HepG2 (cell line): ENCODE results near the gene KANSL3. TPM values are rescaled to one million over a fixed set of nuclear protein-coding genes. Genes with fewer than 3 reads are reported as not detected.

Experiments used
- GABPA ChIP-seq, 2 experiments: IDR thresholded peaks; 2 replicates each; pipeline ENCODE4 v1.6.1; 2011 to 2016; ENCODE audit warnings: low read depth in 2 of 2, low read length in 1 of 2, missing biosample characterization in 1 of 2, missing genetic modification characterization in 1 of 2
- LCORL ChIP-seq, 2 experiments: fragments of 450-650 bp in 1 of 2; sonication (generic) in 1 of 2; formaldehyde crosslinking in 1 of 2; IDR thresholded peaks; 2 replicates each; pipeline versions ENCODE4 v1.5.0 to v1.6.1; 2017 to 2020; ENCODE audit warnings: antibody characterized with exemption in 1 of 2, missing genetic modification reagents in 1 of 2
- MED1 ChIP-seq: sonication (generic); formaldehyde crosslinking; IDR thresholded peaks from 2 replicates; pipeline ENCODE4 v1.4.0; 2020; ENCODE audit warnings: missing genetic modification reagents
- PAWR ChIP-seq: sonication (generic); formaldehyde crosslinking; IDR thresholded peaks from 2 replicates; pipeline ENCODE4 v1.4.0; 2020; ENCODE audit warnings: missing genetic modification reagents, mild to moderate bottlenecking, borderline replicate concordance
- PPARG ChIP-seq: conservative IDR thresholded peaks from 2 replicates; pipeline ENCODE4 v1.6.1; 2016; ENCODE audit warnings: missing biosample characterization, missing genetic modification reagents
- RAD51 ChIP-seq: fragments of 450-650 bp; IDR thresholded peaks from 2 replicates; pipeline ENCODE4 v1.6.1; 2016; ENCODE audit warnings: borderline replicate concordance
- RNF2 ChIP-seq: fragments of 450-650 bp; conservative IDR thresholded peaks from 2 replicates; pipeline ENCODE4 v1.6.1; 2016; ENCODE audit warnings: low read depth
- SNAI1 ChIP-seq: sonication (generic); formaldehyde crosslinking; IDR thresholded peaks from 2 replicates; pipeline ENCODE4 v1.5.0; 2020; ENCODE audit warnings: mild to moderate bottlenecking, missing genetic modification reagents, borderline replicate concordance
- TAF1 ChIP-seq: sonication (generic); formaldehyde crosslinking; IDR thresholded peaks from 2 replicates; pipeline ENCODE4 v1.4.0; 2020; ENCODE audit warnings: missing genetic modification reagents
- ZBTB8A ChIP-seq: sonication (generic); formaldehyde crosslinking; IDR thresholded peaks from 2 replicates; pipeline ENCODE4 v1.4.0; 2020; ENCODE audit warnings: mild to moderate bottlenecking, low read depth, missing genetic modification reagents, borderline replicate concordance
- ZNF326 ChIP-seq: sonication (generic); formaldehyde crosslinking; IDR thresholded peaks from 2 replicates; pipeline ENCODE4 v1.4.0; 2020; ENCODE audit warnings: missing genetic modification reagents, borderline replicate concordance
- ZNF432 ChIP-seq: sonication (generic); formaldehyde crosslinking; IDR thresholded peaks from 2 replicates; pipeline ENCODE4 v1.5.0; 2020; ENCODE audit warnings: missing genetic modification reagents, mild to moderate bottlenecking, borderline replicate concordance
- ZNF562 ChIP-seq: sonication (generic); formaldehyde crosslinking; IDR thresholded peaks from 2 replicates; pipeline ENCODE4 v1.8.0; 2022; ENCODE audit warnings: missing genetic modification reagents, borderline replicate concordance
- ZNF781 ChIP-seq: sonication (generic); formaldehyde crosslinking; IDR thresholded peaks from 2 replicates; pipeline ENCODE4 v1.5.1; 2020; ENCODE audit warnings: borderline replicate concordance, mild to moderate bottlenecking, missing genetic modification reagents; ENCODE audit errors: not compliant biosample characterization
- ZSCAN9 ChIP-seq: IDR thresholded peaks from 2 replicates; pipeline ENCODE4 v1.6.1; 2016; ENCODE audit warnings: borderline replicate concordance
- polyA plus RNA-seq, 8 experiments: library from polyadenylated mRNA; depleted of rRNA in 3 of 8; stranded (reverse) in 7 of 8; unstranded in 1 of 8; fragments of >200 nt; fragmentation: Illumina TruSeq in 4 of 8; extraction: Trizol in 4 of 8; gene quantifications; 2 replicates each; pipeline versions ENCODE4 v1.2.1 to v1.2.3, GENCODE V29; 2011 to 2016; ENCODE audit warnings: low read depth in 4 of 8, missing spikeins in 1 of 8, mixed read lengths in 1 of 8; ENCODE audit not compliant: insufficient read depth in 1 of 8
- total RNA-seq, 5 experiments: library from RNA; depleted of rRNA; stranded (reverse); fragments of >200 nt; fragmentation: Illumina TruSeq; extraction: Trizol; gene quantifications; 2 replicates each; pipeline ENCODE4 v1.2.3, GENCODE V29; 2016; ENCODE audit warnings: low read depth in 1 of 5
- TF ChIP-seq, protein P1 (sequence below): sonication (generic); formaldehyde crosslinking; IDR thresholded peaks from 2 replicates; pipeline ENCODE4 v1.4.0; 2020; ENCODE audit warnings: missing genetic modification reagents
- TF ChIP-seq, protein P2 (sequence below): sonication (generic); formaldehyde crosslinking; IDR thresholded peaks from 2 replicates; pipeline ENCODE4 v1.8.1; 2022; ENCODE audit warnings: mild to moderate bottlenecking, missing genetic modification reagents
- TF ChIP-seq, protein P3 (sequence below): sonication (generic); formaldehyde crosslinking; IDR thresholded peaks from 2 replicates; pipeline ENCODE4 v1.4.0; 2020; ENCODE audit warnings: missing genetic modification reagents
- TF ChIP-seq, protein P4 (sequence below): sonication (generic); formaldehyde crosslinking; IDR thresholded peaks from 2 replicates; pipeline ENCODE4 v1.4.0; 2020; ENCODE audit warnings: missing genetic modification reagents, borderline replicate concordance

KANSL3 gene
- total and polyA plus RNA-seq, 2 of the 13 experiments (the other 11 are each of a cell fraction or from before 2014, with no cell fraction given) = 20.8 to 37.3 TPM

GRCh38 chr2:96685577-96686459 is 47.7 kb upstream of the KANSL3 start (continued):
- TF ChIP-seq SNAI1 (no peak; the same call in 1 of the 2 replicates), ZNF562 (no peak), PAWR (no peak), TAF1 (CRISPR knock-in tag) (peak; percentile 50), LCORL (IDR thresholded peaks at IDR 0.05) (no peak), LCORL (CRISPR knock-in tag; IDR thresholded peaks at IDR 0.05) (peak; percentile 88; the same call in 1 of the 2 replicates), ZNF326 (CRISPR knock-in tag) (no peak), MED1 (CRISPR knock-in tag) (peak; percentile 21; the same call in 1 of the 2 replicates), RNF2 (no peak), ZBTB8A (no peak), RAD51 (no peak), ZNF432 (CRISPR knock-in tag) (no peak), GABPA (IDR thresholded peaks at IDR 0.05; ENCODE audit: low read depth, low read length) (no peak), GABPA (CRISPR knock-in tag; IDR thresholded peaks at IDR 0.05; ENCODE audit: low read depth) (no peak), ZSCAN9 (CRISPR knock-in tag) (0 out of 2 replicates have a peak, but pooled peaks have one; percentile 67), PPARG (peak; percentile 84), ZNF781 (CRISPR knock-in tag) (peak; percentile 51)
- TF ChIP-seq, protein P1, sequence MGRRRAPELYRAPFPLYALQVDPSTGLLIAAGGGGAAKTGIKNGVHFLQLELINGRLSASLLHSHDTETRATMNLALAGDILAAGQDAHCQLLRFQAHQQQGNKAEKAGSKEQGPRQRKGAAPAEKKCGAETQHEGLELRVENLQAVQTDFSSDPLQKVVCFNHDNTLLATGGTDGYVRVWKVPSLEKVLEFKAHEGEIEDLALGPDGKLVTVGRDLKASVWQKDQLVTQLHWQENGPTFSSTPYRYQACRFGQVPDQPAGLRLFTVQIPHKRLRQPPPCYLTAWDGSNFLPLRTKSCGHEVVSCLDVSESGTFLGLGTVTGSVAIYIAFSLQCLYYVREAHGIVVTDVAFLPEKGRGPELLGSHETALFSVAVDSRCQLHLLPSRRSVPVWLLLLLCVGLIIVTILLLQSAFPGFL = no peak
- TF ChIP-seq, protein P2, sequence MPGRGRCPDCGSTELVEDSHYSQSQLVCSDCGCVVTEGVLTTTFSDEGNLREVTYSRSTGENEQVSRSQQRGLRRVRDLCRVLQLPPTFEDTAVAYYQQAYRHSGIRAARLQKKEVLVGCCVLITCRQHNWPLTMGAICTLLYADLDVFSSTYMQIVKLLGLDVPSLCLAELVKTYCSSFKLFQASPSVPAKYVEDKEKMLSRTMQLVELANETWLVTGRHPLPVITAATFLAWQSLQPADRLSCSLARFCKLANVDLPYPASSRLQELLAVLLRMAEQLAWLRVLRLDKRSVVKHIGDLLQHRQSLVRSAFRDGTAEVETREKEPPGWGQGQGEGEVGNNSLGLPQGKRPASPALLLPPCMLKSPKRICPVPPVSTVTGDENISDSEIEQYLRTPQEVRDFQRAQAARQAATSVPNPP (CRISPR knock-in tag) = no peak
- TF ChIP-seq, protein P3, sequence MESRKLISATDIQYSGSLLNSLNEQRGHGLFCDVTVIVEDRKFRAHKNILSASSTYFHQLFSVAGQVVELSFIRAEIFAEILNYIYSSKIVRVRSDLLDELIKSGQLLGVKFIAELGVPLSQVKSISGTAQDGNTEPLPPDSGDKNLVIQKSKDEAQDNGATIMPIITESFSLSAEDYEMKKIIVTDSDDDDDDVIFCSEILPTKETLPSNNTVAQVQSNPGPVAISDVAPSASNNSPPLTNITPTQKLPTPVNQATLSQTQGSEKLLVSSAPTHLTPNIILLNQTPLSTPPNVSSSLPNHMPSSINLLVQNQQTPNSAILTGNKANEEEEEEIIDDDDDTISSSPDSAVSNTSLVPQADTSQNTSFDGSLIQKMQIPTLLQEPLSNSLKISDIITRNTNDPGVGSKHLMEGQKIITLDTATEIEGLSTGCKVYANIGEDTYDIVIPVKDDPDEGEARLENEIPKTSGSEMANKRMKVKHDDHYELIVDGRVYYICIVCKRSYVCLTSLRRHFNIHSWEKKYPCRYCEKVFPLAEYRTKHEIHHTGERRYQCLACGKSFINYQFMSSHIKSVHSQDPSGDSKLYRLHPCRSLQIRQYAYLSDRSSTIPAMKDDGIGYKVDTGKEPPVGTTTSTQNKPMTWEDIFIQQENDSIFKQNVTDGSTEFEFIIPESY (CRISPR knock-in tag) = no peak
- TF ChIP-seq, protein P4, sequence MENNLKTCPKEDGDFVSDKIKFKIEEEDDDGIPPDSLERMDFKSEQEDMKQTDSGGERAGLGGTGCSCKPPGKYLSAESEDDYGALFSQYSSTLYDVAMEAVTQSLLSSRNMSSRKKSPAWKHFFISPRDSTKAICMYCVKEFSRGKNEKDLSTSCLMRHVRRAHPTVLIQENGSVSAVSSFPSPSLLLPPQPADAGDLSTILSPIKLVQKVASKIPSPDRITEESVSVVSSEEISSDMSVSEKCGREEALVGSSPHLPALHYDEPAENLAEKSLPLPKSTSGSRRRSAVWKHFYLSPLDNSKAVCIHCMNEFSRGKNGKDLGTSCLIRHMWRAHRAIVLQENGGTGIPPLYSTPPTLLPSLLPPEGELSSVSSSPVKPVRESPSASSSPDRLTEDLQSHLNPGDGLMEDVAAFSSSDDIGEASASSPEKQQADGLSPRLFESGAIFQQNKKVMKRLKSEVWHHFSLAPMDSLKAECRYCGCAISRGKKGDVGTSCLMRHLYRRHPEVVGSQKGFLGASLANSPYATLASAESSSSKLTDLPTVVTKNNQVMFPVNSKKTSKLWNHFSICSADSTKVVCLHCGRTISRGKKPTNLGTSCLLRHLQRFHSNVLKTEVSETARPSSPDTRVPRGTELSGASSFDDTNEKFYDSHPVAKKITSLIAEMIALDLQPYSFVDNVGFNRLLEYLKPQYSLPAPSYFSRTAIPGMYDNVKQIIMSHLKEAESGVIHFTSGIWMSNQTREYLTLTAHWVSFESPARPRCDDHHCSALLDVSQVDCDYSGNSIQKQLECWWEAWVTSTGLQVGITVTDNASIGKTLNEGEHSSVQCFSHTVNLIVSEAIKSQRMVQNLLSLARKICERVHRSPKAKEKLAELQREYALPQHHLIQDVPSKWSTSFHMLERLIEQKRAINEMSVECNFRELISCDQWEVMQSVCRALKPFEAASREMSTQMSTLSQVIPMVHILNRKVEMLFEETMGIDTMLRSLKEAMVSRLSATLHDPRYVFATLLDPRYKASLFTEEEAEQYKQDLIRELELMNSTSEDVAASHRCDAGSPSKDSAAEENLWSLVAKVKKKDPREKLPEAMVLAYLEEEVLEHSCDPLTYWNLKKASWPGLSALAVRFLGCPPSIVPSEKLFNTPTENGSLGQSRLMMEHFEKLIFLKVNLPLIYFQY (CRISPR knock-in tag) = peak; percentile 83
